ENCODE results near the gene USP43.
"Not testable (repeated sequence)": the region's sequence is repeated elsewhere in the genome, so short reads cannot be mapped to it uniquely, and the experiment has no call there.

Gene USP43

DNA sequence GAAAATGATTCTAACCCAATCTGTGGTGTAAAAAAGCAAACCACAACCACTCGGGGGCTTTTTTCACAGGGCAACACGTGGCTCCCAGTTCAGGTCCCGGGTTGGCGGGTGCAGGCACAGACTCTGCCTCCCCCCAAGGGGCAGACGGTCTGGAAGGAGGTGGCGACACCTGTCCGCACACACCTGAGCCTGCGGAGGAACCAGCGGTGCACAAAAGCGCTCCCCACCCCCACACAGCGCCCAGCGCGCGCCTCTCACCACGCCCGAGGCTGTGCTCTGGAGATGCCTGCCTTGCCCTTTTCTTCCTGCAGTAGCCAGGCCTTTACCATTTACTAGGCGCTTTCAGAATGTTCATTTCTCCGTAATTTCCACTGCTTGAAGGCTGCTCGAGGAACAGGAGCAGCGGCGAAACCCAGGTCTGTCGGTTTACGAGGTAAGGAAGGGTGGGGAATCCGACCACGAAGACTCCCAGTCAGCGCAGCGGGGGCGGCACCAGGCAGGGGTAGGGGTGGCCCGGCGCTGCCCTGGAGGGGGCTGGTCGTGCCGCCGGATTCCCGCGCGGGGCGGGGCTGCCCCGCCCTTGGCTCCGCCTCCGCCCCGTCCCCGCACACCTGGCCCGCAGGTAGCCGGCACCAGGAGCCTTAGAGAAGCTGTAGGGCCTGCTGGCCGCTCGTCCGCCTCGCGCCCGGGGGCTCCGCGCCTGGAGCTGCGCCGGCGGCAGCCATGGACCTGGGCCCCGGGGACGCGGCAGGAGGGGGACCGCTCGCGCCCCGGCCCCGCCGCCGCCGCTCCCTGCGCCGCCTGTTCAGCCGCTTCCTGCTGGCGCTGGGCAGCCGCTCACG, at the start of gene USP43:
TSS of gene USP43 (plus strand) at position 608 of the 842 bp plus-strand sequence. CDS start at position 724, 116 bp downstream.
- DNase-seq = peak; percentile 67

DNA sequence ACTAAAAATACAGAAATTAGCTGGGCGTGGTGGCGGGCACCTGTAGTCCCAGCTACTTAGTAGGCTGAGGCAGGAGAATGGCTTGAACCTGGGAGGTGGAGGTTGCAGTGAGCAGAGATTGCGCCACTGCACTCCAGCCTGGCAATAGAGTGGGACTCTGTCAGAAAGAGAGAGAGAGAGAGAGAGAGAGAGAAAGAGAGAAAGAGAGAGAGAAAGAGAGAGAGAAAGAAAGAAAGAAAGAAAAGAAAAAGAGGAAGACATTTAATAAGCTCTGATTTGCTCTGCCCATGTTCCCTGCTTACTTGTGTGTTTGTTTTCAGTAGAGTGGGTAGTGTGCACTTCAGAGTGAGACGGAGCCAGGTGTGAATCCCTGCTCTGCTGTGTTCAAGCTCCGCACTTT, 47.7 kb upstream of the USP43 start:
- DNase-seq = not testable (repeated sequence)

DNA sequence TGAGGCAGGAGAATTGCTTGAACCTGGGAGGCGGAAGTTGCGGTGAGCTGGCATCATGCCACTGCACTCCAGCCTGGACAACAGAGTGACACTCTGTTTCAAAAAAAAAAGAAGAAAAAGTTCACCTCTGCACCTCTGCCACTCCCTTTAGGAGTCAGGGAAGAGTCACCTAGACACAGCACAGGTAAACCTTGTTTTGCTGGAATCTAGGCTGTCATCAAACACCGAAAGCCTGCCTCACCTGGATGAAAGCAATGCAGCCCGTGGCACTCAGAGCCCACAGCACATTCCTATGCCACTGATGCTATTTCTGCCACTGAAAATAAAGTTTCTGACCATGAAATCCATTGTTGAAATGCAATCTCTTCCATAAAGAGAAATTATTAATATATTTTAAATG, 46.7 kb upstream of the USP43 start:
- no peak for DNase-seq

- DNase-seq = not testable (repeated sequence)
Measured at GRCh38 chr17:9604583-9604982, 40.7 kb upstream of the USP43 start.

GRCh38 chr17:9606453-9606852, 38.9 kb upstream of the USP43 start:
- no peak for DNase-seq

- not testable (repeated sequence) for DNase-seq
Measured at GRCh38 chr17:9607058-9607457, 38.3 kb upstream of the USP43 start.

GRCh38 chr17:9611557-9611956, 33.8 kb upstream of the USP43 start:
- no peak for DNase-seq

DNA sequence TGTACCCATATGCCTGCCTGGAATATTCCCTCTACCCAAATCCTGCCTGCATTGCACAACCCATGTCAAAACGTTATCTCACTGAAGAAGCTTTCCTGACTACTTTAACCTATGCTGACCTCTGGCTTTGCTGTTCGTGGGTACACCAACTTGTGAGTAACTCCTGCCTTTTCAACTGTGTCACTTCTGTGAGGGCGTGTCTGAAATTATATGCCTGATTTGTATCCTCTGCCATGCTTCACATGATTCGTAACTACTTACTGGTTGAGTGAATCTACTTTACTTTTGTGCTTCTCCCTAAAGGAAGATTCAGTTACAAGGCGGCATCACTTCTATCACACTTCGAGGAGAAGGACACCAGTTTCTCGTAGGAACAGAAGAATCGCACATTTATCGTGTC, 33.3 kb upstream of the USP43 start:
- no peak for DNase-seq

GRCh38 chr17:9615486-9615885, 29.8 kb upstream of the USP43 start:
- DNase-seq = no peak

GRCh38 chr17:9622961-9623360, 22.4 kb upstream of the USP43 start:
- no peak for DNase-seq

DNA sequence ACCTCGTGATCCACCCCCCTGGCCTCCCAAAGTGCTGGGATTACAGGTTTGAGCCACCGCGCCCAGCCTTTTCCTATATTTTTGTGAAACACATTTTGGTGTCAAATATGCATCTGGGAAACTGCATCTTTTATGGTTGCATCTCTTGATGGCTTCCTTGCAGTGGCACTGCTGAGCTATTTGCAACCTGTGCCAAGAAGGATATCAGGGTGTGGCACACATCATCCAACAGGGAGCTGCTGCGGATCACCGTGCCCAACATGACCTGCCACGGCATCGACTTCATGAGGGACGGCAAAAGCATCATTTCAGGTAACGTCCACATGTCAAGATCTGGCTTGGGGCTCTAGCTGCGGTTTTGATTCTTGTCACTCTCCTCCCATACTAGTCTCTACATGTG, 16.8 kb upstream of the USP43 start:
- DNase-seq = no peak

- DNase-seq = no peak
Measured at GRCh38 chr17:9632741-9633140, 12.6 kb upstream of the USP43 start.

- no peak for DNase-seq
Measured at GRCh38 chr17:9635340-9635739, 10.0 kb upstream of the USP43 start.

DNA sequence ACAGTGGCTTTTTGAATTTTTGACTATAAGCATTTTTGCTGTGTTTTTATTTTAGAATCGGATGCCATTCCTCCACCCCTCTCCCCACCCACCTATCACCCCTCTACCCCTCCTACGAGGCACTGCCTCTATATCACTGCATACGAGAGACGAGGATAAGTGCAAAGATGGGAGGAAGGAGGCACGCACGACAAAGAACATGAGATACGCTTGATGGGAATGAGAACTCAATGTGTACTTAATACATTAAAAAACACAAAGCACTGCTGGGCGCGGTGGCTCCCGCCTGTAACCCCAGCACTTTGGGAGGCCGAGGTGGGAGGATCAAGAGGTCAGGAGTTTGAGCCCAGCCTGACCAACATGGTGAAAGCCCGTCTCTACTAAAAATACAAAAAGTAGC, 8.8 kb upstream of the USP43 start:
- DNase-seq = no peak

- not testable (repeated sequence) for DNase-seq
Measured at GRCh38 chr17:9640388-9640787, 4.9 kb upstream of the USP43 start.

DNA sequence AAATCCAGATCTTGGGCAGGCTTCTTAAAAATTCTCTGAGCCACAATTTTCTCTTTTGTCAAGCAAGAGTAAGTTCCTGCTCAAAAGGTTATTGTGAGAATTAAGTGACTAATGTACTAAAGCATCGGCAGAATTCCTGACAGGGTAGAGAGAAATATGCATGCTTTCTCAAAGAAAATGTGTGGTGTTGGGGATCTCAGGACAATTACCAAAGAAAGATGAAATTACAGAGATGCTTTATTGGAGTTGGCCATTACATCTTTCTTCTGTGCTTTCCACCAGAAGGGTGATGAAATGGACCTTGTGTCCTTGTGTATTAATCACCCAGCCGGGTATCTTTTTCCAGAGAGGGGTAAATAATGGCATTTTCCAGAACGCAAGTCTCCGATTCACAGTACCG, 1.7 kb upstream of the USP43 start:
- DNase-seq = no peak

DNA sequence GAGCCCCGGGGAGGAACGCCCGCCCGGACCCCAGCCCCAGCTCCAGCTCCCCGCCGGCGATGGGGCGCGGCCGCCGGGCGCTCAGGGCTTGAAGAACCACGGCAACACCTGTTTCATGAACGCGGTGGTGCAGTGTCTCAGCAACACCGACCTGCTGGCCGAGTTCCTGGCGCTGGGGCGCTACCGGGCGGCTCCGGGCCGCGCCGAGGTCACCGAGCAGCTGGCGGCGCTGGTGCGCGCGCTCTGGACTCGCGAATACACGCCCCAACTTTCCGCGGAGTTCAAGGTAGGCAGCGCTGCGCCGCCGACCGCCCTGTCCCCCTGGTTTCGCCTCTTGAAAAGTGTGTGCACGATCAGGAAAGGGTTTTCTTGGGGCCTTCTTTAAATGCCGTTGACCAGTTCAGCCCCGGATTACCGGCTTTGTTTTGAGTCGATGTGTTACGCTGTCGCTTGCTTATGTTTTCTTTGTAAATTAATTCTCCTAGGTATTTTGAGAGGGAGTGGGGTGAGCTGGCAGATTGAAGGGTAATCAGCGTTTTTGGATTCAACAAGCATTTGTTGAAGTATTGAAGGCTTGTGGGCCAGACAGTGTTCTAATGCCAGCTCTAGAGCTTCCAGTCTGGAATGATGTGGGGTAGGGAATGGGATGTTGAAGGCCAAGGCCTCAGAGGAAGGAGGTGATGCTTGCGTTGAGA, 681 bp downstream of the USP43 start:
- DNase-seq = no peak

DNA sequence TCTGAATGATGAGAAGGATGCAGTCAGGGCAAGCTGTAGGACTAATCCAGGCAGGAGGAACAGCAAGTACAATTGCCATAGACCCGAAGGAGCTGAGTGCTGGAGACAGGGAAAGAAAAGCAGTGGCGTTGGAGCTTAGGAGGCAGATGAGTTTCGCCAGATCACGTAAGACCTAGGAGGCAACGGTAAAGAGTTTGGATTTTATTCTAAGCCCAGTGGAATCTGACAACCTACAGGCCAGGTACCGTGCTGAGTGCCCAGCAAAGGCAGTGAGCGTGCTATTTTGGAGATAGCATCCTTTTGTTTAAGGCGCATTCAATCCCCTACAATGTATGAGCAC, 1.2 kb downstream of the USP43 start:
- DNase-seq = no peak

DNA sequence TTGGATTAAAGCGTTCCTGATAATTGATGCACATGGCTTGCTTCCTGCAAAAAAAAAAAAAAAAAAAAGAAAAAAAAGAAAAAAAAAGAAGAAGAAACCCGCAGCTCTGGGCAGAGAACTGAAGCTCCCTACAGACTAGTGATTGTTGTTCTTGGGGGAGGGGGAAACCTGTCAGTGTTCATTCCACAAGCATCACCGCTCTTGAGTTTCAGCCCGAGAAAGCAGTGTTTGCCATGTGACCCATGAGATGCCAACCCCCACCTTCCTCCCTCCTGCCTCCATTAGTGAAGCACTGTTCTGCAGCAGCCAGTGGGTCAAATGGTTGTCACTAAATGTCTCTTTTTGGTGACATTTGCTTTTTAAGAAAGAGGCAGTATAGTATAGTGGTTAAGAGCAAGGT, 1.7 kb downstream of the USP43 start:
- DNase-seq = no peak

DNA sequence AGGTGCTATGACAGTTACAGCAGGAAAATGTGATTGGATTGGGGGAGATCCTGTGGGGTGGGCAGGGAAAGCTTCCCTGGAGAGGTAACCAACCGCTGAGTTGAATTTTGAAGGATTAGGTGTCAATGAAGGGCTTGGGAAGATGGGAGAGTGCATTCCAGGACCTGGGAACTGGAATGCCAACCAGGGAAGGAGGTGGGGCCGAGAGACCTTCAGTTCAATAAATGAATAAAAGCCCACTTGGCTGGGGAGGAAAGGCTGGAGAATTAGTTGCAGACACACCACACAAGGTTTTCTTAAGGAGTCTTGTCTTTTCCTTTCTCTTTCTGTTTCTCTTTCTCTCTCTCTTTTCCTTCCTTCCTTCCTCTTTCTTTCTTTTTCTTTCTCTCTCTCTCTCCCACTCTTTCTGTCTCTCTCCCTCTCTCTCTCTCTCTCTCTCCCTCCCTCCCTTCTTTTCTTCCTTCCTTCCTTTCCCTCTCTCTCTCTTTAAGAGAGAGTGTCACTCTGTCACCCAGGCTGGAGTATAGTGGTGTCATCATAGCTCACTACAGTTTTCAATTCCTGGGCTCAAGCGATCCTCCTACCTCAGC, 3.3 kb downstream of the USP43 start:
- DNase-seq = no peak

- no peak for DNase-seq
Measured at GRCh38 chr17:9658593-9659211, 13.4 kb downstream of the USP43 start.

DNA sequence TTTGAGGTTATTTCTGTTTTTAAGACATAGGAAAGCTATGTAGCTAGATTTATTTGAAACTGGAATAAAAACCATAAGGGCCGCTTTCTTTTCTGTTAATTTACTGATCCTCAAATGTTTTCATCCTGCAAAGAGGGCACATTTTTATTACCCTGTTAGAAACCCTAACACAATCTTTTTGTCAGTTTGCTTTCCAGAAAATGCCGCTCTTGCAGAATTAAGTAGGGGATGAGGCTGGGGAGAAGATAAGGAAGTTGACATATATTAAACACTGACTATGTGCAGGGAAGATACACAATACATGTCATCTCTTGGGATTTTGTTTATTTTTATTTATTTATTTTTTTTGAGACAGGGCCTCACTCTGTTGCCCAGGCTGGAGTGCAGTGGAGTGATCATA, 15.7 kb downstream of the USP43 start:
- DNase-seq = no peak

GRCh38 chr17:9663511-9663910, 18.2 kb downstream of the USP43 start:
- DNase-seq = not testable (repeated sequence)

Measured in activated effector memory CD4-positive, alpha-beta T cell treated with anti-CD3 and anti-CD28 coated beads, Interleukin-2, amount 50 U/mL, for 16 hours (primary cell).